CD4-positive, alpha-beta T cell (primary cell): ENCODE data around the gene BCL11B. TPM values are rescaled to one million over a fixed set of nuclear protein-coding genes. Genes with fewer than 3 reads are reported as not detected.

Source experiments
- ATAC-seq: fragments of 200-7000 bp; cut with Tn5 transposase; one replicate; pipeline ENCODE4 v1.10.0; 2022; ENCODE audit warnings: mild to moderate bottlenecking; ENCODE audit not compliant: poor library complexity
- CTCF ChIA-PET: fragments of 350-600 bp; sonication (Branson Sonifier 250); formaldehyde crosslinking; loops from one replicate; lab custom pipeline; 2021; ENCODE audit warnings: antibody characterized with exemption, inconsistent platforms; lab: Charles Lee
- POLR2A ChIA-PET: fragments of 350-600 bp; sonication (Branson Sonifier 250); formaldehyde crosslinking; loops from one replicate; lab custom pipeline; 2021; ENCODE audit warnings: antibody characterized with exemption, inconsistent platforms; lab: Charles Lee
- DNase-seq, 14 experiments: peaks; one replicate each; pipeline ENCODE4 v3.0.0-alpha.2; 2013 to 2020; ENCODE audit warnings: mixed read lengths in 2 of 14
- H3K27ac ChIP-seq, 2 donors: one replicate each; pipeline versions ENCODE4 v1.5.1 to v1.7.0; 2013; ENCODE audit warnings: low read length in 2 of 2, low read depth in 1 of 2, mild to moderate bottlenecking in 1 of 2
- H3K27me3 ChIP-seq, 2 experiments: 1 replicate in 1 of 2; 2 replicates in 1 of 2; pipeline versions ENCODE4 v1.6.1 to v1.7.0; 2013; ENCODE audit warnings: low read length in 2 of 2, control low read depth in 1 of 2, mild to moderate bottlenecking in 1 of 2, moderate library complexity in 1 of 2; ENCODE audit not compliant: insufficient read depth in 2 of 2, control insufficient read depth in 1 of 2
- H3K36me3 ChIP-seq: one replicate; pipeline ENCODE4 v1.6.1; 2013; ENCODE audit warnings: low read length, control low read depth; ENCODE audit not compliant: insufficient read depth
- H3K4me1 ChIP-seq: one replicate; pipeline ENCODE4 v1.6.1; 2013; ENCODE audit warnings: low read length, control low read depth; ENCODE audit not compliant: insufficient read depth
- H3K4me3 ChIP-seq: one replicate; pipeline ENCODE4 v1.5.1; 2013; ENCODE audit warnings: mild to moderate bottlenecking, low read length, moderate library complexity
- H3K9me3 ChIP-seq, 2 experiments: 1 replicate in 1 of 2; 2 replicates in 1 of 2; pipeline versions ENCODE4 v1.6.1 to v1.7.0; 2013; ENCODE audit warnings: low read length in 2 of 2, mild to moderate bottlenecking in 2 of 2, control low read depth in 1 of 2, moderate library complexity in 1 of 2; ENCODE audit not compliant: control insufficient read depth in 1 of 2, insufficient read depth in 1 of 2
- H3K27ac Mint-ChIP-seq: one replicate; pipeline ENCODE4 v1.8.0; 2020; ENCODE audit warnings: mixed read lengths
- H3K27me3 Mint-ChIP-seq: one replicate; pipeline ENCODE4 v1.8.0; 2021; ENCODE audit warnings: mixed read lengths
- H3K36me3 Mint-ChIP-seq: one replicate; pipeline ENCODE4 v1.8.0; 2021; ENCODE audit warnings: low read depth, mixed read lengths
- H3K4me1 Mint-ChIP-seq: one replicate; pipeline ENCODE4 v1.8.0; 2021; ENCODE audit warnings: low read depth, mixed read lengths
- H3K4me3 Mint-ChIP-seq: one replicate; pipeline ENCODE4 v1.8.0; 2020; ENCODE audit warnings: mild to moderate bottlenecking, mixed read lengths
- H3K9me3 Mint-ChIP-seq: one replicate; pipeline ENCODE4 v1.8.0; 2020; ENCODE audit warnings: mixed read lengths
- intact Hi-C, 2 experiments: fragments of 100-400 bp; cut with DNase I in 1 of 2; cut with micrococcal nuclease in 1 of 2; formaldehyde crosslinking; loops; one replicate each; pipeline versions ENCODE4 v1.15.1 to v1.9.0; 2023 to 2025; cut with DNase I, micrococcal nuclease
- total RNA-seq, 174 experiments: library from RNA in 2 of 174; stranded (reverse) in 2 of 174; gene quantifications; one replicate each; pipeline ENCODE4 v1.2.3 and lab custom pipeline; 2021 to 2026
- TF ChIP-seq, protein P1 (sequence below): fragments of 200-600 bp; IDR thresholded peaks from one replicate; pipeline ENCODE4 v1.8.0; 2022; ENCODE audit warnings: antibody characterized with exemption, mild to moderate bottlenecking

Gene BCL11B
- total RNA-seq, 2 experiments from 2014 or later = 244 to 254 TPM

DNA sequence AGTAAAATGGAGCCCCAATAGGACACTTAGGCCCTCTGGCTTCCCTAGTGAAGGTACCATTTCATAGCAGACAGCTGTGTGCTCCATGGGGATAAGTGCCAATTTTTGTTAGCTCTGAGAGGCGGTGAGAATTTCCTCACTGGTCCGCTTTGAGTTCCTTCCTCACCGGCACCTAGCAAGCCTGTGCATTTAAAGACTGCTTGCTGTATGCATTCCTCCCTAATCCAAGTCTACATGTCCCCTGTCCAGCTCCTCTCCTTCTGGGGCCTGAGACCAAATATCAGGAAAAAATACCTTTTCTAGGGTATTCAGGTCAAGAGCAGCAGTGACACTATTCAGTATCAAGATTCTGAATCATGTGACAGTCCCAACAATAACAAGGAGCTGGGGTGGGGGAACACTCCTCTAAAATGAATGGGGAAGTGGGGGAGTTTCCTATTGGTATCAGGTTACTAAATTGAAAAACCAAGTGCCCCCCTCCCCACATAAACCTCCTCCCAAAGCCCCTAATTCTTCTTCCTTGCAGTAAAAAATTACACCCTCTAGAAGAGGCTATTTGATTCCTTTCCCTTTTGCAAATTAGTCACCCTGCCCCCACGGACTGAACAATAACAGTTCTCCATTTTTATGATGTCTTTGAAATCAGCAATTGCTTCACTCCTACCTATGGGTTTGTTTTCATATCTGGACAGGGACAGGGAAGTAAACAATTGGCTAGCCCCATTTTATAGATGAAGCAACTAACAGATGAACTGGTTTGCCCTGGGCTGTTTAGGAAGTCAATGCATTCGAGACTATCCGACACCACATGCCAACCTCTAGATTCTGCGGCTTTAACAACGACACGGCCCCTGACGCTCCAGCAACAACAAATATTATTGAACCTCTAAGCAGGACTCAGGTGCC is 28.9 kb downstream of the BCL11B start:
- Mint-ChIP-seq H3K4me3 (peak overlapping the region; percentile 94), H3K27me3 (no peaks in the 10 kb centered on the region), H3K4me1 (peaks cover 88% of the 10 kb centered on the region), H3K36me3 (peaks cover 92% of the 10 kb centered on the region), H3K27ac (peak overlapping the region; percentile 95), H3K9me3 (no peaks in the 10 kb centered on the region)
- peak in 6 of 14 experiments; percentile 54 to 81 (median 70) for DNase-seq
- H3K4me3 ChIP-seq = peak overlapping the region; percentile 42
- ChIA-PET POLR2A (interaction anchor here (0.7 to 83.0 kb wide), 5 partner anchors 1 to 1265 kb away, joined by 3 to 4389 read pairs (median 6); partner anchors contain the start of gene BCL11B), CTCF (interaction anchor here (0.7 to 5.1 kb wide), 8 partner anchors 8 to 1226 kb away, joined by 3 to 27 read pairs (median 6); partner anchors contain the start of gene BCL11B)
- H3K27me3 ChIP-seq = no peaks in the 10 kb centered on the region
- peak overlapping the region; percentile 95 to 97 for H3K27ac ChIP-seq
- H3K36me3 ChIP-seq = peaks cover 41% of the 10 kb centered on the region
- peaks cover 89% of the 10 kb centered on the region for H3K4me1 ChIP-seq
- H3K9me3 ChIP-seq = no peaks in the 10 kb centered on the region
- TF ChIP-seq, protein P1, sequence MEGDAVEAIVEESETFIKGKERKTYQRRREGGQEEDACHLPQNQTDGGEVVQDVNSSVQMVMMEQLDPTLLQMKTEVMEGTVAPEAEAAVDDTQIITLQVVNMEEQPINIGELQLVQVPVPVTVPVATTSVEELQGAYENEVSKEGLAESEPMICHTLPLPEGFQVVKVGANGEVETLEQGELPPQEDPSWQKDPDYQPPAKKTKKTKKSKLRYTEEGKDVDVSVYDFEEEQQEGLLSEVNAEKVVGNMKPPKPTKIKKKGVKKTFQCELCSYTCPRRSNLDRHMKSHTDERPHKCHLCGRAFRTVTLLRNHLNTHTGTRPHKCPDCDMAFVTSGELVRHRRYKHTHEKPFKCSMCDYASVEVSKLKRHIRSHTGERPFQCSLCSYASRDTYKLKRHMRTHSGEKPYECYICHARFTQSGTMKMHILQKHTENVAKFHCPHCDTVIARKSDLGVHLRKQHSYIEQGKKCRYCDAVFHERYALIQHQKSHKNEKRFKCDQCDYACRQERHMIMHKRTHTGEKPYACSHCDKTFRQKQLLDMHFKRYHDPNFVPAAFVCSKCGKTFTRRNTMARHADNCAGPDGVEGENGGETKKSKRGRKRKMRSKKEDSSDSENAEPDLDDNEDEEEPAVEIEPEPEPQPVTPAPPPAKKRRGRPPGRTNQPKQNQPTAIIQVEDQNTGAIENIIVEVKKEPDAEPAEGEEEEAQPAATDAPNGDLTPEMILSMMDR = no peak
- intact Hi-C loops = loop anchor here in 1 of 2 experiments (1.0 kb wide), 2 partner anchors 8 to 10 kb away; no protein-coding TSS in a partner anchor
- peak; percentile 45 for ATAC-seq

DNA sequence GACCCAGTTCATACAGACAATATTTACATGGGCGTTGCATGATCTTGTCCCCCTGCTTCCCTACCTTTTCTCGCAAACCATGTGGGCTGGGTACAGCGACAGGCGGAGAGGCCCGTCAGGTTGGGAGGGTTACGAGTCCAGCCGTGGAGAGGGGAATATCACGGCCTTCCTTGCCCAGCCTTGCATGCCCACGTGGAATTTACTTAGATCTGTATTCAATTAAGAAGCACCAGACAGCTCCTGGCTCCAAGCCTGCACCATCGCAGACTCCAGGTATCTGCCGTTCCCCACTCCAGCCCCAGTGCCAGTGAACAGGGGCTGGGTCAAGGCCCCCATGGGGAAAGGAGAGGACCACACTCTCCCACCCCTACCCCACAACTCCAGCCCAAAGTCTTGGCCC is 29.8 kb downstream of the BCL11B start:
- H3K9me3 Mint-ChIP-seq = no peaks in the 10 kb centered on the region
- H3K4me3 Mint-ChIP-seq = peak overlapping the region; percentile 94
- no peaks in the 10 kb centered on the region for H3K27me3 Mint-ChIP-seq
- Histone ChIP-seq H3K4me3 (peak overlapping the region; percentile 42), H3K36me3 (peaks cover 41% of the 10 kb centered on the region), H3K27ac (peak overlapping the region; percentile 95 to 97), H3K27me3 (no peaks in the 10 kb centered on the region), H3K9me3 (no peaks in the 10 kb centered on the region), H3K4me1 (peaks cover 89% of the 10 kb centered on the region)
- H3K36me3 Mint-ChIP-seq = peaks cover 92% of the 10 kb centered on the region
- no peak for ATAC-seq
- peaks cover 88% of the 10 kb centered on the region for H3K4me1 Mint-ChIP-seq
- TF ChIP-seq, protein P1 = no peak
- intact Hi-C loops = no loop called here
- ChIA-PET POLR2A (interaction anchor here (0.5 to 83.0 kb wide), 7 partner anchors 1 to 1264 kb away, joined by 3 to 4389 read pairs (median 6); partner anchors contain the start of gene BCL11B), CTCF (interaction anchor here (1.0 to 5.1 kb wide), 9 partner anchors 9 to 54 kb away, joined by 3 to 27 read pairs (median 6); partner anchors contain the start of gene BCL11B)
- peak overlapping the region; percentile 95 for H3K27ac Mint-ChIP-seq
- peak in 1 of 14 experiments; percentile 22 for DNase-seq

DNA sequence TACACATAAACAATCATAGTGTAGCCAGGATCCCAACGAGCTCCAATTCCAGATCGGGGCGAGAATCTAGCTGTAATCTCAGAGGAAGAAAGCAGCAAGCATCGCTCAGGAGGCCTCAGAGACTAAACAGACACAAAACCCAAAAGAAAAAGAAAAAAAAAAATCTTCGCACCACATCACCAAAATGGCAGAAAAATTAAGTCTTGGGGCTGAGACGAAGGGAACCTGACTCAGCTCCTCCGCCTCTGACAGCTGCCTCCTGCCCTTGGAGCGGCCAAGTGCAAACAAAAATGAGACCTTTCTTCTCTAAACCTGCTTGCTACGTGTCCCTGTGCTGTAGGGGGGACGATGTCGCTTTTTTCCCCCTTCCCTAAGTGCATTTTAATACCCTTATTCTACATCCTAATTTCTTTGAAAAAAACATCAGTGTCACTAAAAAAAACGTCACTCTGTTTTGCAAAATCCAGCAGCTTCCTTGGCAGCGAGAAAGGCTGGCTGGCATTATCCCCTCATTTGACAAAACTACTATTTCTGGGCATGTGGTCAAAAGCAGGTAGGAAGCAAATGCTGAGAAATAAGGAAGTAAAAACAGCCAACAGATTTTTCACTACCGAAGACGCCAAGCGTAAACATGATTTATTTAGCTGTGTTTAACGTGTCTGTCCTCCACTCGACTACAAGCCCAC is 30.5 kb downstream of the BCL11B start:
- Histone ChIP-seq H3K4me1 (peaks cover 89% of the 10 kb centered on the region), H3K9me3 (no peaks in the 10 kb centered on the region), H3K27ac (peak overlapping the region; percentile 95 to 97), H3K4me3 (peak overlapping the region; percentile 42), H3K36me3 (peaks cover 40% of the 10 kb centered on the region), H3K27me3 (no peaks in the 10 kb centered on the region)
- H3K4me3 Mint-ChIP-seq = peak overlapping the region; percentile 94
- no peaks in the 10 kb centered on the region for H3K9me3 Mint-ChIP-seq
- ChIA-PET CTCF (interaction anchor here (1.1 to 5.1 kb wide), 10 partner anchors 9 to 53 kb away, joined by 3 to 27 read pairs (median 6); partner anchors contain the start of gene BCL11B), POLR2A (interaction anchor here (0.5 to 83.0 kb wide), 10 partner anchors 2 to 1263 kb away, joined by 3 to 4389 read pairs (median 5); partner anchors contain the start of gene BCL11B)
- H3K4me1 Mint-ChIP-seq = peaks cover 88% of the 10 kb centered on the region
- no peaks in the 10 kb centered on the region for H3K27me3 Mint-ChIP-seq
- peaks cover 92% of the 10 kb centered on the region for H3K36me3 Mint-ChIP-seq
- DNase-seq (peak in 9 of 14 experiments; percentile 49 to 82 (median 66)), ATAC-seq (peak; percentile 38)
- intact Hi-C loops = loop anchor here in 1 of 2 experiments (2.0 kb wide), 1 partner anchor 17 kb away; no protein-coding TSS in a partner anchor
- H3K27ac Mint-ChIP-seq = peak overlapping the region; percentile 95
- TF ChIP-seq, protein P1 = no peak
